GM21526 (cell line): ENCODE measurements around the gene OTOGL.
"Not testable (repeated sequence)": the region's sequence is repeated elsewhere in the genome, so short reads cannot be mapped to it uniquely, and the experiment has no call there.

ENCODE experiments used
- ATAC-seq: cut with Tn5 transposase; IDR thresholded peaks from one replicate; pipeline ENCODE4 v1.9.1; 2021; ENCODE audit warnings: moderate library complexity; ENCODE audit not compliant: unreplicated experiment, low FRiP score

OTOGL gene

DNA sequence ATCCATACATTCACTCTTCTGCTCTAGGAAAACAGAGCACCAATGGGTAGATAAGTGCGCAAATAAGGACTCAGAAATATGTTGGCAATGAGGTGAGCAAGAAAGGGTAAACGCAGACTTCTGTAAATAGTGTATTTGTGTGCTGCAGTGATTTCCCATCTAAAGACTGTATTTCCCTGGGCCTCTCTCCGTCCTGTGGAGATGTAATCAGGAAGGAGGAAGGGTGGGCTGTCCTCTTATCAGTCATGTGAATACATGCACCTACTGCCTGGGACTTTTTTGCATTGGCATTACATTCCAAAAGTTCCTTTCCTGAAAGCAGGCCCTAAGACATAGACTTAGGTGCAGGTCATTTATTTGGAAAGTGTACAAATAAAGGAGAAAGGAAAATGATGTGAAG, 114.5 kb downstream of the OTOGL start:
- ATAC-seq: no peak

DNA sequence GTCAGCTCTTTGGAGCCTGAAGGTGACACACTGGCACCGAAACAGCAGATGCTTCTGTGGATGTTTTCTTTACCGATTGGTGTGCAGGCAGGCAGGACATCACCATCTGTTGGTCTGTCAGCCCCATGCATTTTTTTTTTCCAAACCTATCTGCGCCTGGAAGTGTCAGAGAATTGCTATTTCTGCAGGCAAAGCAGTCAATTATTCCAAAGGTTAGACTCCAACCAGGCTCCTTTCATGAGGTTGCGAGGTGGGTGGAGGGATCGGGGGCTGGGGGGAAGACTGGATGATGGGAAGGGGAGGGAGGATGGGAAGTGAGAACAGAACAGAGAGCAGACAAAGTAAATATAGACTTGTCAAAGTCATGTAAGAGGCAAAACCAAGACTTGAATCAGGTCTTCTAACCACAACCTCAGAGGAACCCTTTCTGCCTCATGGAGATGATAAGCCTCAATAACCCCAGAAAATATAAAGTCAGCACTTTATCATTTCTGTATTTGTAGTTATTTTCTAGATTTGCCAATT, 117.7 kb downstream of the OTOGL start:
- peak; percentile 85 for ATAC-seq

DNA sequence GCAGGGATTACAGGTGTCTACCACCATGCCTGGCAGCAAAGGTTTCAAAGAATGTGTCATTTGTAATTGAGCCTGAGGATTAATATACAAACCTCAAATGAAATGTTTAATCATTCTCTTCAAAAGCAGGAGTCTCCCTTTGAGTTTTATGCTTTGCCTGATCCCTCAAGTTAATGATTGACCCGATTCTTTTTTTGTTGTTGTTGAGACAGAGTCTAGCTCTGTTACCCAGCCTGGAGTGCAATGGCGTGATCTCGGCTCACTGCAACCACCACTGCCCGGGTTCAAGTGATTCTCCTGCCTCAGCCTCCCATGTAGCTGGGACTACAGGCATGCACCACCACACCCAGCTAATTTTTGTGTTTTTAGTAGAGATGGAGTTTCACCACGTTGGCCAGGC, 119.6 kb downstream of the OTOGL start:
- not testable (repeated sequence) for ATAC-seq

DNA sequence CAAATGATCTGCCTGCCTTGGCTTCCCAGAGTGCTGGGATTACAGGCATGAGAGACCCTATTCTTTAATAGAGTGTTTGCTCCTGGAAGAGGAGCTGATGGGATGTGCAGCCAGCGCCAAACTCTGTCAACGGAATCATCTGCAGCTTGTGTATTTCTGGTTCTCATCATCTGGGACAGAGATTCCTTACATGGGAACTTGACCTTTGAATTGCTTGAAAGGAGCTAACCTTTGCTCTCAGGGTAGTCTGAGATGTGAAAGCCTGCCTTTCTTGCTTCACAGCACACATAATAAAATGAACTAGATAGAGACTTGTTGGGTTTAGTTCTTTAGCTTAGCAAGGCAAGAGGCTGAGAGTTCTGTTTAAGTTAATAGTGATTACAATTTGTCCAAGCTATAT, 120.0 kb downstream of the OTOGL start:
- no peak for ATAC-seq

DNA sequence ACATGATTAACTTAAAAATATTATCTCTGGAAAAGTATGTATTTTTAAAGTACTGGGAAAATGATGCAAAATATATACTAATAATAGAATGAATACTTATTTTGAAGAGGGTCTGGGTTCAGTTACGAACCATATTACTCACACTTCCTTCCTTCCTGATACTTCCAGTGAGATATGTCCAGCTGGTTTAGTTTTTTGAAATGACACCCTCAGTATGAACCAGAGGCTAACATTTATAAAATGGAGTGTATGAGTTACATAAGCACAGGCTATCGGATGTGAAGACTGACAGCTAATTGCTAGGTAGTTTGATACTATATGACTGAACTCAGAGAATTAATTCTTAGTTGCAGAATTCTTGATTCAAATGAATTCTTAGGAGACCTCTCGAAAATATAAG, 122.9 kb downstream of the OTOGL start:
- peak; percentile 77 for ATAC-seq

DNA sequence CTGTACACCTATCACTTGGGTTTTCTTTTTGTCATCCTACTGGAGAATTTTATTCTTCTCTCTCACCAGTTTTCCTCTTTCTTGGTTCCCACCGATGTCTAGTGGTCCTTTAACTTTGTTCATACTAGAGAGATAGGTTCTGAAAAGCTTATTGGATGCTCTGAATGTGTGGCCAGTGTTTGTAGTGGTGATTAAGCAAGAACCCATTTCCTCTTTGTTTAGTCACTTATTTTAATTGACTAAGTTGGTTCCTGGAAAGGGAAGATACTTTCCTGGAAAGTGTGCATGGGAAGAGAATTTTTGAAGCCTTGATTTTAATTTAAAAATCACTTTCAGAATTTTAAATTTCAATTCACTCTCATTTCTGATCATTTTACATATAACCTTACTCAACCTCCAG, 127.2 kb downstream of the OTOGL start:
- no peak for ATAC-seq

DNA sequence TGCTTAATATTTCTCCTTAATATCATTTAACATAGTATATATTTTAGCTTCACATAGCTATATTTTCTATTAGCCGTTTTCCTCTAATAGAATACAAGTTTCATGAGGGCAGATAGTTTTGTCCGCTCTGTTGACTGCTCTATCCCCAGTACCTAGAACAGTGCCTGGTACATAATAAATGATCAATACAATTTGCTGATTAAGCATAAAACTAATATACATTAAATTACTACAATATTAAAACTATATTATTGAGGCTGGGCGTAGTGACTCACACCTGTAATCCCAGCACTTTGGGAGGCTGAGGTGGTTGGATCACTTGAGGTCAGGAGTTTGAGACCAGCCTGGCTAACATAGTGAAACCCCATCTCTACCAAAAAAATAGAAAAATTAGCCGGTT, 128.6 kb downstream of the OTOGL start:
- ATAC-seq: not testable (repeated sequence)

DNA sequence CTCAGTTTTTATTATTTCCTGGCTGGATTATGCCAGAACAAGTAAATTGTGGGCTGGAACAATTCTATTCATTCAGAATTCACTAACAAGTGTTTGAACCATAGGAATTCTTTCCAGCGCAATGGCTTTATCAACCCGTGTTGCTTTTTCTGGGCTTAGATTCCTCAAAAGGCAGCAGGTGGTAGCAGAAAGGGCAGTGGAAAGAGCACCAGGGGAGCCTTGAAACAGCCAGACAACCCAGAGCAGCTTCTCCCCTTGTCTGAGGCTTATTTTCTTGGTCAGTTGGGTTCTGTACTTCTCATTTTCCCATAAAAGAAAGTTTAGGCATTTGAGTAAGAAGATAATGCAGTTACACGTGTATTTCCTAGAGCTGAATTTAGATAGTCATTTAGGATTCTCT, 130.7 kb downstream of the OTOGL start:
- ATAC-seq: no peak

DNA sequence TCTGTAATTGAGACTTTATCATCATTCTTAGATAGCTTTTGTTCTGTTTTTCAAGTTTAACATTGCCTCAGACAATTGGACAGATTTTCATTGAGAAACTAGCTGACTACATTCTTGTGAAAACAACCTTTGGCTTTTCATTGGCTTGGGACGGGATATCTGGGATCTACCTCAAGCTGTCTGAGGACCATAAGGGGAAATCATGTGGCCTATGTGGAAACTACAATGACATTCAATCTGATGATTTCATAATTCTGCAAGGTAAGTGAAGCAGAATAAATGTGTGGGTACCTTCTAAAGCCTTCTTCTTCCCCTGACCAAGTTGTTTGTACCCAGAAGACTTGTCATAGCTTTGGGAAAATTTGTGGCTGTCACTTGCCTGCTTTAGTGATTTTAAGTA, 133.5 kb downstream of the OTOGL start:
- no peak for ATAC-seq

DNA sequence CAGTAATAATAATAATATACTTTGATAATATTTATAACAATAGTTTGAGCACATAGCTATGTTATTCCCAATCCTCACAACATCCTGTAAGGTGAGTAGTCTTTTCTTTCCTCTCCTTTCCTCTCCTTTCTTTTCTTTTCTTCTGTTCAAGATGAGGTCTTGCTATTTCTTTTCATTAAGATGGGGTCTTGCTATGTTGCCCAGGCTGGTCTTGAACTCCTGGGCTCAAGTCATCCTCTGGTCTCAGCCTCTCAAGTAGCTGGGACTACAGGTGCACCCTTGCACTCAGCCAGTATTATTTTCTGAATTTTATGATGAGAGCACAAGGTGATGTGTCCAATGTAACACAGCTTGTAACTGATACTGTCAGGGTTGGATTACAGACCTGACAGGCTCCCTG, 134.6 kb downstream of the OTOGL start:
- ATAC-seq: no peak

DNA sequence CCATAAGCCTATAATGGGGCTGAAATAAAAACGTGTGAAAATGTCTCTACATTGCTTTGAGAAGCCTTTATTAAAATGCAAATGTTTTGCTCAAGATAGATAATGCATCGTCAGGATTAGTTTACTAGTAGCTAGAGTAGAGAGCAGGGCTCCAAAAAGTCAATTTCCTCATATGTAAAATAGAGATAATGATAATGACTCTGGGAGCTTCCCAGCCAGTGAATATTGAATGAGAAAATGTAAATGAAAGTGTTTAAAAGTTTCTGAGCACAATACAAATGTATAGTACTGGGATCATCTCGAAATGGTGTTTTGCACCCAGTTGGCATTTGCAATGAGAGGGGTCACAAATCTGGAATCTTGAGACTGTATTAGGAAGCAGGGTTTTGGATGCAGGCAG, 135.3 kb downstream of the OTOGL start:
- no peak for ATAC-seq

DNA sequence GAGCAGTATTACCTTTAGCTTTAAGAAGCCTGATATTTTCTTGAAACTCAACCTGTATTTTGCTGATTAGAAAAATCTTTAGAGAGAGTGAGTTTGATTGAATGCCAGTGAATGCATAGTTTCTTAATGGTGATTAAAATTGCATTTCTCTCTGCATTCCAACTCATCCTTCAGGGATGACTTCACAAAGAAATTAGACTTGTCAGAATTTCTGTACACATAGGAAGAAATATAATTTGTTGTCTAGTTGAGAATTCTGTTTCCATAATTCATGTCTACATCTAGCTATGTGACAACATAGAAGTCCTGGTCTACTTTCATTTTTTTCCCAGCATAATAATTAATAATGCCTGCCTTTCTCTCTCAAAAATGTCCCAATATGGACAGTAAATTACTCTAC, 136.6 kb downstream of the OTOGL start:
- no peak for ATAC-seq

DNA sequence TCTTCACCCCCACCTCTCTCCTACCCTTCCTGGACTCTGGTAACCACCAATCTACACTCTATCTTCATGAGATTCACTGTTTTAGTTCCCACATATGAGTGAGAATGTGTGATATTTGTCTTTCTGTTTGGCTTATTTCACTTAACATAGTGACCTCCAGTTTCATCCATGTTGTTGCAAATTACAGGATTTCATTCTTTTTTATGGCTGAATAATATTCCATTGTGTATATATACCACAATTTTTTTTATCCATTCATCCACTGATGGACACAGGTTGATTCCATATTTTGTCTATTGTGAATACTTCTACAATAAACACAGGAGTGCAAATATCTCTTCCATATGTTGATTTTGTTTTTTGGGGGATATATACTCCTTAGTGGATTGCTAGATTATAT, 140.5 kb downstream of the OTOGL start:
- ATAC-seq: no peak

DNA sequence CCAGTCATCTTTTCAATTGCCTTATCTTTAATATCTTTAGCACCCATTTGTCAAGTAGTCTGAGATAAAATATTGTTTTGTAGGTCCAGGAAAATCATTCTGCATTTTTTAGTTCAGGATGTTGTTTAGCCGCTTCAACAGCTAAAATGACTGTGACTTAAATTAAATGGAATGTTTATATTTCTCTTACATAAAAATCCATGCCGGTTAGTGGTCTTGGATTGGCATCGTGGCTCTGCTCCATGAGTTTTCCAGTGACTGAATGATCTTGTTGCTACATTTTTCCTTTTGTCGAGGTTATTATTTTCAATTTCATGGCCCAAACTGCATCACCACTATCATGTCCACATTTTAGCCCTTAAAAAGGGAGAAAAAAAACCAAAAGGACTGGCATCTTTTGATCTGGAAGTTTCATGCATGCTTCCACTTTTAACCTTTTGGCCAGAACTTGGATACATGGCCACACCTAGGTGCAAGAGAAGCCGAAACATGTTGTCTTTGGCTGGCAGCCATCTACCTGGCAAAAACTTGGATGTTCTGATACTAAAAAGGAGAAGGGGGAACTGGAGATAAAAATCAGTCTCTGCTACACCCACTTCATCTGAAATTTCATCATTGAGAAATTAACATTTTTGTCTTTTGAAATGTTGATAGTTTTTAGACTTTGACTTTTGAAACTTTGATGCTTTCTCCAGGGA, 142.4 kb downstream of the OTOGL start:
- ATAC-seq: no peak

DNA sequence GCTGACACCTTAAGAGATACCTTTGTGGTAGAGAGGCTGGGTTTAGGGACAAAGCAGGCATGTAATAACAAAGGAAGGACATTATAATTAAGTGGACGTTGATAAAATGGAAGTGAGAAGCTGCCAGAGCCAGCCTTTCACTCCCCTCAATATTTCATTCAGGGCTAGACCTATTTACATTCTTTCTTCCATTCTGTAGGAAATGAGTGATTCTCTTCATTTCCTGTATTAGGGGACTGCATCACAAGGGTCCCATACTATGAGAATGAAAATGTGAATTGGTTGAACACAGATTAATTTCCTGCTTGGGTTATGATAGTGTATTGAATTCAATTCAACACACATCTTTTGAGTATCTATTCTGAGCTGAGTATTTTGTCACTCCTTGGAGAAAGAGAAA, 143.0 kb downstream of the OTOGL start:
- ATAC-seq: no peak

DNA sequence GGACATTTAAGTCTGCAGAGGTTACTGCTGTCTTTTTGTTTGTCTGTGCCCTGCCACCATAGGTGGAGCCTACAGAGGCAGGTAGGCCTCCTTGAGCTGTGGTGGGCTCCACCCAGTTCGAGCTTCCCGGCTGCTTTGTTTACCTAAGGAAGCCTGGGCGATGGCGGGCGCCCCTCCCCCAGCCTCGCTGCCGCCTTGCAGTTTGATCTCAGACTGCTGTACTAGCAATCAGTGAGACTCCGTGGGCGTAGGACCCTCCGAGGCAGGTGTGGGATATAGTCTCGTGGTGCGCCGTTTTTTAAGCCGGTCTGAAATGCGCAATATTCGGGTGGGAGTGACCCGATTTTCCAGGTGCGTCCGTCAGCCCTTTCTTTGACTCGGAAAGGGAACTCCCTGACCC, 150.2 kb downstream of the OTOGL start:
- not testable (repeated sequence) for ATAC-seq

DNA sequence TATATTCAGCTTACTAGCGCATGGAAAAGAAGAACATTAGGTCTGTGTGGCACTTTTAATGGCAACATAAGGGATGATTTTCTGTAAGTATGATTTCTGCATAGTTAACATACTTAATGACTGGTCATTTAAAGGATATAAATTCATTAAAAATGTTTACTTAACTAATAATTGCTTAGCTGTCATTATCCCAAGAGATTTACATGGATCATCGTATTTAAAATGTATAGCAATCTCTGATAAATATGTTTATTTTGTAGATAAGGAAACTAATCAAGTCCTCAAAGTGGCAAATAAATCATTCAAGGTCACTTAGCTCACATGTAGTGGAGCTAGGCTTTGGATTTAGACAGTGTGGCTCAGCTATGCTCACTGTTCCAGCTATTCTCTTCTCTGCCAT, 158.6 kb downstream of the OTOGL start:
- ATAC-seq: no peak

DNA sequence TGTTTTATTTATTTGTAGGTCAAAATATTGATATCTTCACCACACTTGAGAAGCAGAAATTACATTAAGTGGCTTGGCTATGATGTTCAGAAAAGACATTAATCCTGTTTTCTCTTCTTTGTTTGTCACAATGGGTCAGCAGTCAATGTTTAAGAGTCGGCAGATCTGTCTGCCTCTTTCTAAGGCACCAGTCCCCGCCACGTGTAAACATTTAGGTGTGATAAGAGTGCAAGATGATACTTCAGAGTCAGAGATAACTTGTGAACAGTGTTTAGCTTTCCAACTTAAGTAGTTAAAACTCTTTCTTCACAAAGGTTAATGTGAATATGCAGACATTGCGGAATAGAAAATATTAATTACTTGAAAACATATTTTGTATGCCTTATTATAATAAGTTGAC, 160.9 kb downstream of the OTOGL start:
- no peak for ATAC-seq

DNA sequence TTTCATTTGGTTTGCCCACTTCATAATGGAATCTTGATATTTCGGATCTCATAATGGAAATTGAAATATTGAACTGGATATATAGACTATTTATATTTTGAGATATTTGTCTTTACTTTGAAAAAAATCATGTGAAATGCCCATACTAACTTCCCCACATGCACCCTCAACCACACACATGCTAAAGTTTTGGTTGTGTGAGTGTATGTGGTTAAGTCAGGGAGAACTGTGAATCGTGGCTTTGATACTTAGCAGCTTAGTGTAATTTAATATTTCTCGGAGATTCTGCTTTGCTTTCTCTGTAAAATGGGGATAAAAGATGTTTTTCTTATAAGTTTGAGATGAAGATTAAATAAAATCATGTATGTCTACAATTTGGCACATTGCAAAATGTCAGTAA, 162.1 kb downstream of the OTOGL start:
- no peak for ATAC-seq

DNA sequence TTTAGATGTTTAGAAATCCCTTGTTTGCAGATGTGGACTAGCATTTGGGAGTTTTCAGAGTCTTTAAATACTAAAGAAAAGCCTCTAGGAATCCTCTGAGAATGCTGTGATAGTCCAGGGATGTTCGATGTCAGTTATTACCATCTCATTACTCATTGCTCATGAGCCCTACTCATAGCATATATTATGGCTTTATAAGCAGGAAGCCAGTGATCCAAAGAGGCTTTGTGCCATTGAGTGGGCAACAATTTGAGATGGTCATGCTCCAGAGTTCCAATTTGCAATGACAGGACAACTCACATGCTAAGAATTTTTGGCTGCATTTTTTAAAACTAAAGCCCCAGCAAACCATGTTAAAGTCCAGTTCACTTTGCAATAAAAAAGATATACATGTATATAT, 163.0 kb downstream of the OTOGL start:
- ATAC-seq: no peak

DNA sequence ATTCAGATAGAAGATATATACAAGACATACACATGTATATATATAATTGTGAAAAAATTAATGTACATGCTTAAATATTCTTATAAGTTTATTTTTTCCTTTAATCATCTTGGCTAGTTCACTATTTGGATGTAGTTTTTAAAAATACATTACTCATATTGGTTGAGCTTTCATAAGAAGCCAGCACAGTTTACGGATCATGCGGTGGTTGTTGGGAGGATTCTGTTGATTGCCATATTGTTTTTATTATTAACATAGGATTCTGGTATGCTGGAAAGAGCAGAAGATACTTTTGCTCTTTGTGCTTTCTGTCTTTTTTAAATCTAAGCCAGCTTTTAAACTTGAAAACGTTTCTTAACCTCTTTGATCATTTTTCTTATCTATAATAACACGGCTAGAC, 163.4 kb downstream of the OTOGL start:
- ATAC-seq: no peak

DNA sequence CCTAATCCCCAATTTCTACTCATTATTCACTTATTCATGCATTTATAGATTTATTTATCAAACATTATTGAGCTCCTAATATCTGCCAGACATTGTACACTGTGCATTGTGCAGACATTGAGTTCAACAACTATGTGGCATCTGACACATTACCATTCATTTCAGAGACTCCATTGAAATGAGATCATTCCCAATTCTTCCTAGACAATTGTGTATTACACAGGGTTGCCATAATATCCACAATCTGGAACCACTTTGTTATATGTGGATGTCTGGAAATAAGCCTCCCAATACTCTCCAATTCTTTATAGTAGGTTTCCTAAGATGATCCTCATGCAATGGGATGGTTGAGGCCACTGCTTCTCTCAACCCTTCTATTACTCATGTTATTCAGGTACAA, 165.0 kb downstream of the OTOGL start:
- ATAC-seq: no peak

DNA sequence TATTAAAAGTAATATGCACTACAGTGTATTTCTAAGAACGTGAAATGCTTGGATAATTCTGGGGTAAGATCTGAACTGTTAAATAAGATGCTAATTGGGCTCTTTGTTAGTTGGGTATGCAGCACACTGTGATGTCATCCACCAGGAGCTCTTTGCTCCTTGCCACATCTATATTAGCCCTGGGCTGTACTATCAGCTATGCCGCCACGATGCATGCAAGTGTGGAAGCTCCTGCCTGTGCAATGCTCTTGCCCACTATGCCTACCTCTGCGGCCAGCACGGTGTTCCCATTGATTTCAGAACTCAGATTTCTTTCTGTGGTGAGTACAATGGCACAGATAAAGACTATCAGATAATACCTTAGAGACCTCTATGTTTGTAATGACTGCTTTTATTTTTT, 165.6 kb downstream of the OTOGL start:
- ATAC-seq: no peak
